PC-9 (cell line): ENCODE data around the gene SLC51B. TPM values are rescaled to one million over a fixed set of nuclear protein-coding genes. Genes with fewer than 3 reads are reported as not detected.

Source experiments
- BruUV-seq: library from RNA; stranded (reverse); fragments of 400-500 nt; replicated peaks from 2 replicates; lab custom pipeline; 2021; lab: Mats Ljungman, UMichigan
- CTCF ChIA-PET: fragments of 300-600 bp; sonication (Branson Sonifier 250); formaldehyde crosslinking; loops from one replicate; lab custom pipeline; 2022; ENCODE audit warnings: antibody characterized with exemption; lab: Charles Lee
- POLR2A ChIA-PET: fragments of 300-600 bp; sonication (Branson Sonifier 250); formaldehyde crosslinking; loops from one replicate; lab custom pipeline; 2022; ENCODE audit warnings: antibody characterized with exemption; ENCODE audit not compliant: unreplicated experiment; lab: Charles Lee
- DNase-seq, 2 experiments: peaks; one replicate each; pipeline versions ENCODE4 v3.0.0 to v3.0.0-alpha.2; 2015 to 2022; ENCODE audit warnings: mixed read lengths in 1 of 2
- H2AFZ ChIP-seq: fragments of 200-600 bp; sonication (generic); 2 replicates; pipeline ENCODE4 v1.8.1; 2017; ENCODE audit warnings: antibody characterized with exemption
- H3F3A ChIP-seq: fragments of 200-600 bp; sonication (generic); 2 replicates; pipeline ENCODE4 v1.8.1; 2017; ENCODE audit warnings: antibody characterized with exemption, mild to moderate bottlenecking, low read depth; ENCODE audit not compliant: insufficient read depth
- H3K27ac ChIP-seq: fragments of 200-600 bp; sonication (generic); 2 replicates; pipeline ENCODE4 v1.6.1; 2016; ENCODE audit warnings: mixed run types
- H3K27me3 ChIP-seq: fragments of 200-600 bp; sonication (generic); 2 replicates; pipeline ENCODE4 v1.6.1; 2016; ENCODE audit warnings: low read depth, mixed run types; ENCODE audit not compliant: insufficient read depth
- H3K36me3 ChIP-seq: fragments of 200-600 bp; sonication (generic); 2 replicates; pipeline ENCODE4 v1.6.1; 2016; ENCODE audit warnings: low read depth, mixed run types
- H3K4me1 ChIP-seq: fragments of 200-600 bp; sonication (generic); replicated peaks from 2 replicates; pipeline ENCODE4 v1.6.1; 2016; ENCODE audit warnings: mixed run types; ENCODE audit not compliant: insufficient read depth
- H3K4me2 ChIP-seq: fragments of 200-600 bp; sonication (generic); 2 replicates; pipeline ENCODE4 v1.6.1; 2017; ENCODE audit warnings: mixed run types
- H3K4me3 ChIP-seq: fragments of 200-600 bp; sonication (generic); 2 replicates; pipeline ENCODE4 v1.6.1; 2016; ENCODE audit warnings: mixed run types
- H3K79me2 ChIP-seq: fragments of 200-600 bp; sonication (generic); 2 replicates; pipeline ENCODE4 v1.6.1; 2017; ENCODE audit warnings: low read depth, mixed run types
- H3K9me2 ChIP-seq: fragments of 200-600 bp; sonication (generic); 2 replicates; pipeline ENCODE4 v1.8.1; 2017; ENCODE audit warnings: mild to moderate bottlenecking; ENCODE audit not compliant: insufficient read depth
- H3K9me3 ChIP-seq: fragments of 200-600 bp; sonication (generic); 2 replicates; pipeline ENCODE4 v1.8.1; 2016; ENCODE audit warnings: low read depth; ENCODE audit not compliant: insufficient read depth
- H4K20me1 ChIP-seq: fragments of 200-600 bp; sonication (generic); 2 replicates; pipeline ENCODE4 v1.8.1; 2017; ENCODE audit not compliant: insufficient read depth
- CTCF ChIP-seq: fragments of 200-600 bp; sonication (generic); conservative IDR thresholded peaks from 2 replicates; pipeline ENCODE4 v1.6.1; 2017; ENCODE audit warnings: mixed run types, antibody characterized with exemption, mild to moderate bottlenecking, moderate library complexity
- EZH2 ChIP-seq: fragments of 200-600 bp; sonication (generic); IDR thresholded peaks from 2 replicates; pipeline ENCODE4 v1.8.0; 2017; ENCODE audit warnings: antibody characterized with exemption, low read depth
- intact Hi-C: fragments of 100-400 bp; cut with micrococcal nuclease; formaldehyde crosslinking; loops from one replicate; pipeline ENCODE4 v1.10.0; 2022; ENCODE audit not compliant: unreplicated experiment
- total RNA-seq: library from RNA; stranded (reverse); gene quantifications from 2 replicates; pipeline ENCODE4 v1.2.3, GENCODE V29; 2021

Gene SLC51B
- total RNA-seq, 1 experiment from 2014 or later = not detected

- Histone ChIP-seq H3K9me2 (no peaks in the 10 kb centered on the region), H3K4me3 (peak overlapping the region; percentile 88; the same call in 1 of the 2 replicates), H3K27me3 (no peaks in the 10 kb centered on the region), H3K79me2 (peaks cover 9% of the 10 kb centered on the region; the same call in 1 of the 2 replicates), H3F3A (peaks cover 6% of the 10 kb centered on the region; the same call in 1 of the 2 replicates), H2AFZ (no peak overlapping the region), H3K4me2 (peak overlapping the region; percentile 85; the same call in 1 of the 2 replicates), H3K36me3 (no peaks in the 10 kb centered on the region), H3K27ac (no peak overlapping the region), H4K20me1 (no peaks in the 10 kb centered on the region), H3K9me3 (no peaks in the 10 kb centered on the region), H3K4me1 (peaks cover 10% of the 10 kb centered on the region; the same call in 1 of the 2 replicates)
- DNase-seq = no peak
- intact Hi-C loops = loop anchor here (5.0 kb wide), 1 partner anchor 158 kb away; the partner anchor contains the start of gene CLPX
- ChIA-PET CTCF (no interaction called here), POLR2A (no interaction called here)
- no TSS peak for BruUV-seq
- TF ChIP-seq EZH2 (no peak), CTCF (no peak)
These were observed 15.4 kb upstream of the SLC51B start for GRCh38 chr15:65029736-65030208.

- Histone ChIP-seq H3K9me2 (no peaks in the 10 kb centered on the region), H2AFZ (no peak overlapping the region), H3K79me2 (peaks cover 9% of the 10 kb centered on the region; the same call in 1 of the 2 replicates), H3K27ac (no peak overlapping the region), H3K9me3 (no peaks in the 10 kb centered on the region), H3F3A (peaks cover 6% of the 10 kb centered on the region; the same call in 1 of the 2 replicates), H3K36me3 (no peaks in the 10 kb centered on the region), H3K27me3 (no peaks in the 10 kb centered on the region), H4K20me1 (no peaks in the 10 kb centered on the region), H3K4me1 (peaks cover 7% of the 10 kb centered on the region; the same call in 1 of the 2 replicates), H3K4me2 (peak overlapping the region; percentile 11; the same call in 1 of the 2 replicates), H3K4me3 (no peak overlapping the region)
- TF ChIP-seq CTCF (peak; percentile 76), EZH2 (no peak)
- peak; percentile 70 to 71 for DNase-seq
- no TSS peak for BruUV-seq
- POLR2A ChIA-PET = no interaction called here
- CTCF ChIA-PET = interaction anchor here (1.1 to 1.5 kb wide), 2 partner anchors 10 to 54 kb away, joined by 3 to 5 read pairs; no protein-coding TSS in a partner anchor
- intact Hi-C loops = loop anchor here (1.0 to 5.0 kb wide), 8 partner anchors 46 to 352 kb away; partner anchors contain the start of genes CLPX and RNU5B-1
These were observed 12.2 kb upstream of the SLC51B start for GRCh38 chr15:65032801-65033537.

- H3K79me2 ChIP-seq = peaks cover 2% of the 10 kb centered on the region; the same call in 1 of the 2 replicates
- H2AFZ ChIP-seq = no peak overlapping the region
- intact Hi-C loops = loop anchor here (1.0 to 5.0 kb wide), 8 partner anchors 45 to 352 kb away; partner anchors contain the start of genes CLPX and RNU5B-1
- no TSS peak for BruUV-seq
- no peaks in the 10 kb centered on the region for H3K36me3 ChIP-seq
- peak overlapping the region; percentile 11; the same call in 1 of the 2 replicates for H3K4me2 ChIP-seq
- no peaks in the 10 kb centered on the region for H3K9me3 ChIP-seq
- no peaks in the 10 kb centered on the region for H3K9me2 ChIP-seq
- peaks cover 6% of the 10 kb centered on the region; the same call in 1 of the 2 replicates for H3F3A ChIP-seq
- ChIA-PET POLR2A (interaction anchor here (0.6 kb wide), 2 partner anchors 264 to 271 kb away, joined by 7 to 13 read pairs; partner anchors contain the start of gene RNU5B-1), CTCF (interaction anchor here (0.6 to 1.5 kb wide), 6 partner anchors 9 to 253 kb away, joined by 3 to 5 read pairs (median 3); partner anchors contain the start of gene PARP16)
- H3K4me3 ChIP-seq = no peak overlapping the region
- peak in 1 of 2 experiments; percentile 19 for DNase-seq
- no peaks in the 10 kb centered on the region for H4K20me1 ChIP-seq
- H3K27me3 ChIP-seq = no peaks in the 10 kb centered on the region
- no peak overlapping the region for H3K27ac ChIP-seq
- no peak; the same call in 1 of the 2 replicates for TF ChIP-seq CTCF
- no peak for TF ChIP-seq EZH2
- no peaks in the 10 kb centered on the region for H3K4me1 ChIP-seq
These were observed 11.4 kb upstream of the SLC51B start for GRCh38 chr15:65033659-65034269.
